Motor neuron (in vitro differentiated cells): ENCODE results near the gene ABCA10. TPM values are rescaled to one million over a fixed set of nuclear protein-coding genes. Genes with fewer than 3 reads are reported as not detected.
"Not testable (repeated sequence)": the region's sequence is repeated elsewhere in the genome, so short reads cannot be mapped to it uniquely, and the experiment has no call there.

Experiments used
- ATAC-seq, 8 experiments: fragments of 200-7000 bp; cut with Tn5 transposase; replicated peaks in 6 of 8; 2 replicates each; pipeline ENCODE4 v1.8.0; 2021; ENCODE audit warnings: mild to moderate bottlenecking in 8 of 8, moderate library complexity in 8 of 8
- H3K27ac ChIP-seq, 2 donors: fragments of 250-450 bp; sonication (Bioruptor Pico); 2 replicates each; pipeline ENCODE4 v1.9.0; 2021; ENCODE audit warnings: antibody characterized with exemption in 2 of 2, mild to moderate bottlenecking in 2 of 2, moderate library complexity in 1 of 2
- H3K4me1 ChIP-seq, 2 donors: fragments of 250-450 bp; sonication (Bioruptor Pico); replicated peaks in 1 of 2; 2 replicates each; pipeline ENCODE4 v1.6.1; 2021; ENCODE audit warnings: antibody characterized with exemption in 2 of 2, mild to moderate bottlenecking in 2 of 2, moderate library complexity in 1 of 2
- H3K4me3 ChIP-seq, 5 donors: fragments of 250-450 bp; sonication (Bioruptor Pico); 2 replicates each; pipeline ENCODE4 v1.9.0; 2021; ENCODE audit warnings: antibody characterized with exemption in 5 of 5, mild to moderate bottlenecking in 5 of 5, moderate library complexity in 4 of 5
- WGBS, 10 experiments: fragments of 450-650 bp; shearing (Covaris generic); methylation state at CpG; one replicate each; pipeline ENCODE4 v1.0.0; 2022; 5-methylcytosine and 5-hydroxymethylcytosine counted together
- in situ Hi-C, 9 experiments: fragments of 400-800 bp; cut with MboI; loops; one replicate each; pipeline ENCODE4 v1.15.0; 2021; ENCODE audit warnings: low sequenced_read_pairs in 9 of 9, low pct_unique_long_range_greater_than_20kb in 2 of 9; ENCODE audit not compliant: unreplicated experiment in 9 of 9
- total RNA-seq, 8 experiments: library from RNA; unstranded; fragments of 300-600 nt; gene quantifications; 2 replicates each; pipeline versions ENCODE4 v1.2.3 to v1.2.4, GENCODE V29; 2022

Gene ABCA10
- total RNA-seq, 8 experiments from 2014 or later, result 0.16 to 10.5 (median 1.2) TPM

GRCh38 chr17:69222707-69223258, 5.8 kb downstream of the ABCA10 start:
- no peak for ATAC-seq
- H3K27ac ChIP-seq, result no peak overlapping the region
- H3K4me1 ChIP-seq, result no peaks in the 10 kb centered on the region
- H3K4me3 ChIP-seq, result no peak overlapping the region
- in situ Hi-C loops, result no loop called here

- ATAC-seq, result no peak
- in situ Hi-C loops, result no loop called here
- H3K27ac ChIP-seq, result no peak overlapping the region
- WGBS, 10 experiments, result 40 to 88% (median 71%) methylated on average over 1 of the region's 1 CpG; no CpG with 5 or more reads in 2 of the 10 experiments
- H3K4me3 ChIP-seq, result no peak overlapping the region
- no peaks in the 10 kb centered on the region for H3K4me1 ChIP-seq
Measured at GRCh38 chr17:69220098-69220497, 8.5 kb downstream of the ABCA10 start.

DNA sequence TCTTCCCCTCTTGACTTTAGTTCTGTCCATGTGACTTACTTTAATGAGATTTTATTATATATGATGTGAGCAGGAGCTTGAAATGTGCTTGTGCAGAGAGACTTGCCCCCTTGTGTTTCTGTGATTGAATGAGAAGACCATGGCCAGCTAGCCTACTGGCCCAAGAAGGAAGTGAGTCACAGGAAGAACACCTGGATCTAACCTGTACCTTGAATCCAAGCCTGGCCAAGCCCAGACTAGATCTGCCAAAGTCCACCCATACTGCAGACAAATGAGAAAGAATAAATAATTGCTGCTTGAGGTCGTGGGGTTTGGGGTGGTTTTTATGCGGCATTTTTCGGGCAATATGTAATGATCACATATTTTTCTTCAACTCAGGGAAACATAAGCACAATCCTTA, 9.6 kb downstream of the ABCA10 start:
- in situ Hi-C loops, result no loop called here
- Histone ChIP-seq H3K4me3 (no peak overlapping the region), H3K4me1 (no peaks in the 10 kb centered on the region), H3K27ac (no peak overlapping the region)
- WGBS, 10 experiments, result 66 to 100% (median 82%) methylated on average over 1 to 3 of the region's 3 CpGs; no CpG with 5 or more reads in 4 of the 10 experiments
- ATAC-seq, result no peak

DNA sequence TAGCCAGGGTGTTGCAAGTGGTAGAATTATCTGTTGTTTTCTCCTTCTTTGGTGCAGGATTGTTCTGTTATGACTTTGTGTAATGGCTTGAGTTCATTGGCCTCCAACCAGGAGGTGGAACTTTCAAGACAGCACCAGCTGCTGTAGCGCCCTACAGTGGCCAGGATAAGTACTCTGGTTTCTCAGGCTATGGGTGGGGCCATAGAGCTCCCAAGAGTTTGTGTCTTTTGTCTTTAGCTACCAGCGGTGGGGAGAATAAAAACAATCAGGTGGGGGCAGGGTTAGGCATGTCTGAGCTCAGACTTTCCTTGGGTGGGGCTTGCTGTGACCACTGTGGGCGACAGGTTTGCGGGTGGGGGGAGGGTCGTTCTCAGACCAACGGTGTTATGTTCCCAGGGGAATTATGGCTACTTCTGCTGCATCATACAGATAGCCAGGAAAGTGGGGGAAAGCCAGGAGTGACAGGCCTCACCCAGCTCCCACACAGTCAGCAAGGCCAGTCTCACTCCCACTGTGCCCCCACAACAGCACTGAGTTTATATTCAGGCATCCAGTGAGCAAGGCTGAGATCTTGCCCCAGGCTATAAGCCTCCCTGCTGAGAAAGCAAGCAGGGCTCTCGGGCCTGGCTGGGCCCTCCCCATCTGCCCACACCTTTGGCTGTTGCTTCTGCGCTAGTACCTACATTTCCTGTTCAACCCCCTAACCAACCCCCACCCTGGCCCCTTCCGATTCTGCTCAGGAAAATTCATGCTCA, 15.4 kb downstream of the ABCA10 start:
- H3K4me1 ChIP-seq, result no peaks in the 10 kb centered on the region
- whole genome bisulfite sequencing, 10 experiments, result 67 to 100% (median 92%) methylated on average over 1 to 3 of the region's 9 CpGs; no CpG with 5 or more reads in 6 of the 10 experiments
- ATAC-seq, result no peak
- no peak overlapping the region for H3K27ac ChIP-seq
- in situ Hi-C loops, result no loop called here
- H3K4me3 ChIP-seq, result no peak overlapping the region

DNA sequence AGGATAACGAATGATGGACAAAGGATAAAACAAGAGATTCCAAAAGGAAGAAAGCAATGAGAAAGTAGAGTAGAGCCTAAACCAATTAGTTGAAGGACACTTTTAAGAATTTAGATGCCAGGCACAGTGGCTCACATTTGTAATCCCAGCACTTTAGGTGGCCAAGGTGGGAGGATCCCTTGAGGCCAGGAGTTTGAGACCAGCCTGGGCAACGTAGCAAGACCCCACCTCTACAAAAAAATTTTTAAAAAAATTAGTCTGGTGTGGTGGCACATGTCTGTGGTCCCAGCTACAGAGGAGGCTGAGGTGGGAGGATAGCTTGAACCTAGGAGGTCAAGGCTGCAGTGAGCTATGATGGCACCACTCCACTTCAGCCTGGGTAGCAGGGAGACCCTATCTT, 20.0 kb downstream of the ABCA10 start:
- Histone ChIP-seq H3K4me3 (no peak overlapping the region), H3K27ac (no peak overlapping the region), H3K4me1 (no peaks in the 10 kb centered on the region)
- in situ Hi-C loops, result no loop called here
- WGBS, 10 experiments, result 60 to 100% (median 89%) methylated on average over 1 to 2 of the region's 2 CpGs; no CpG with 5 or more reads in 1 of the 10 experiments
- ATAC-seq, result no peak

- Histone ChIP-seq H3K4me3 (no peak overlapping the region), H3K27ac (no peak overlapping the region), H3K4me1 (no peaks in the 10 kb centered on the region)
- no peak for ATAC-seq
- in situ Hi-C loops, result no loop called here
- WGBS, 10 experiments, result 69 to 96% (median 83%) methylated on average over 3 to 4 of the region's 4 CpGs; no CpG with 5 or more reads in 1 of the 10 experiments
Measured at GRCh38 chr17:69207151-69207550, 21.5 kb downstream of the ABCA10 start.

GRCh38 chr17:69198238-69198637, 30.4 kb downstream of the ABCA10 start:
- no peak overlapping the region for H3K27ac ChIP-seq
- no peak for ATAC-seq
- 87 to 100% (median 94%) methylated on average over 1 to 6 of the region's 6 CpGs for WGBS, 10 experiments
- H3K4me1 ChIP-seq, result no peaks in the 10 kb centered on the region
- H3K4me3 ChIP-seq, result no peak overlapping the region
- in situ Hi-C loops, result no loop called here

- H3K27ac ChIP-seq, ATAC-seq, in situ Hi-C loops, H3K4me1 ChIP-seq, H3K4me3 ChIP-seq: not testable (repeated sequence)
- no CpG with 5 or more reads among the region's 40 CpGs for WGBS, 10 experiments
Measured at GRCh38 chr17:69196105-69196653, 32.4 kb downstream of the ABCA10 start.

DNA sequence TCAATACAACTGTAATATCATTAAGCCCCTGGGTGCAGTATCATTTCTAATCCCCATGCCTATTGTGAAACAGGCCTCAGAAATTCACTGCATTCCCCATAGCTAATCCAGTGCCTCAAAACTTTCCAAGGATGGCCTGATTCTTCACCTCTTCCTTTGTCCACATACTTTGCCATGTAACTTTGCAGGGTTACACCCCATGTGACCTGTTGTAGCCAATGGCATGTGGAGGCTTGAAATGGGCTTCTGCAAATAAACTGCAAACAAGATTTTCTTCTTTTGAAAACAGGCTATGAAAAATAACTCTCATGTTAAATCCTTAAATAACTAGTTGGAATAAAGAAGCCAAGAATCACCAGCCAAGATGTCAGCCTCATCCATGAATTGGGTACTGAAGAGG, 35.9 kb downstream of the ABCA10 start:
- in situ Hi-C loops, result no loop called here
- no peak overlapping the region for H3K4me3 ChIP-seq
- H3K4me1 ChIP-seq, result no peaks in the 10 kb centered on the region
- ATAC-seq, result no peak
- H3K27ac ChIP-seq, result no peak overlapping the region

DNA sequence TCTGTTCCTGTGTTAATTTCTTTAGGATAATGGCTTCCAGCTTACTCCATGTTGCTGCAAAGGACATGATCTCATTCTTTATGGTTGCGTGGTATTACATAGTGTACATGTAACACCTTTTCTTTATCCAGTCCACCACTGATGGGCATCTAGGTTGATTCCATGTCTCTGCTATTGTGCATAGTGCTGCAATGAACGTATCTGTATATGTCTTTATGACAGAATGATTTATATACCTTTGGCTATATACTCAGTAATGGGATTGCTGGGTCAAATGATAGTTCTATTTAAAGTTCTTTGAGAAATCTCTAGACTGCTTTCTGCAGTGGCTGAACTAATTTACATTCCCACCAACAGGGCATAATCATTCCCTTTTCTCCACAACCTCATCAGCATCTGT, 39.8 kb downstream of the ABCA10 start:
- H3K4me1 ChIP-seq, result peaks cover 0 to 3% of the 10 kb centered on the region in 2 donors
- ATAC-seq, result peak in 1 of 8 experiments; percentile 25
- no peak overlapping the region for H3K4me3 ChIP-seq
- in situ Hi-C loops, result no loop called here
- no peak overlapping the region for H3K27ac ChIP-seq
- WGBS, 10 experiments, result 60 to 100% (median 87%) methylated on average over 1 to 2 of the region's 2 CpGs; no CpG with 5 or more reads in 2 of the 10 experiments

DNA sequence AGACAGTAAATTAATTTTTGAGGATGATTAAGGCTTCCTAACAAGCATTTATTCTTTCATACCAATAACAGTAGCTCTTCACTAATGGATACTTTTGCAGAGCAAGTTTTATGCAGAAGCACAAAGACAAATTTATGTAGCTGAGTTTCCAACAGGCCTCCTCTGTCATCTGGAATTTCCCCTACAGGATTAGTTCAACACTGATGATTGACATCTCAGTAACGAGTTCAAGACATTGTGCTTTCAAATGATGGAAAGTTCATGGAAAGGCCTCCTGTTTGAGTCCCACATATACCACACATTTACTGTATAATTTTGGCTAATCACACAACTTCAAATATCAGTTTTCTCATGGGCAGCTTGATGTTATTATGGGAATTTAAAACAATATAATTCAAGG, 40.6 kb downstream of the ABCA10 start:
- 0 to 100% (median 74%) methylated on average over 1 of the region's 1 CpG; no CpG with 5 or more reads in 4 of the 10 experiments for WGBS, 10 experiments
- H3K4me1 ChIP-seq, result peaks cover 0 to 3% of the 10 kb centered on the region in 2 donors
- no peak overlapping the region for H3K27ac ChIP-seq
- no peak for ATAC-seq
- in situ Hi-C loops, result no loop called here
- no peak overlapping the region for H3K4me3 ChIP-seq

DNA sequence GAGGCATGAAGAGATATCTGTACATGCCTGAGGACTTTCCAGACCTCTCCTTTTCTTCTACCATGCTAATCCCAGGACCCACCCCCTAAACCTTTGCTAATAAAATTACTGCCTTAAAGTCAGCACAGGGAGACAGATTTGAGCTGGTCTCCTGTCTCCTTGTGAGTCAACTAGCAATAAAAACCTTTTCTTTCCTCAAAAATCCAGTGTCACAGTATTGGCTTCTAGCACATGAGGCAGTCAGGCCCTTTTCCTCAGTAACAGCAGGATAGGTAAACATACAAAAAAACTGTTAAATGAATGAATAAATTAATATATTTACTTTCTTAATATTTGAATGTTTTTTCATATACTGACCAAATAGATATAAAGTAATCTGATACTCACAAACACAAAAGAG, 41.3 kb downstream of the ABCA10 start:
- ATAC-seq, result peak in 1 of 8 experiments; percentile 34
- in situ Hi-C loops, result no loop called here

DNA sequence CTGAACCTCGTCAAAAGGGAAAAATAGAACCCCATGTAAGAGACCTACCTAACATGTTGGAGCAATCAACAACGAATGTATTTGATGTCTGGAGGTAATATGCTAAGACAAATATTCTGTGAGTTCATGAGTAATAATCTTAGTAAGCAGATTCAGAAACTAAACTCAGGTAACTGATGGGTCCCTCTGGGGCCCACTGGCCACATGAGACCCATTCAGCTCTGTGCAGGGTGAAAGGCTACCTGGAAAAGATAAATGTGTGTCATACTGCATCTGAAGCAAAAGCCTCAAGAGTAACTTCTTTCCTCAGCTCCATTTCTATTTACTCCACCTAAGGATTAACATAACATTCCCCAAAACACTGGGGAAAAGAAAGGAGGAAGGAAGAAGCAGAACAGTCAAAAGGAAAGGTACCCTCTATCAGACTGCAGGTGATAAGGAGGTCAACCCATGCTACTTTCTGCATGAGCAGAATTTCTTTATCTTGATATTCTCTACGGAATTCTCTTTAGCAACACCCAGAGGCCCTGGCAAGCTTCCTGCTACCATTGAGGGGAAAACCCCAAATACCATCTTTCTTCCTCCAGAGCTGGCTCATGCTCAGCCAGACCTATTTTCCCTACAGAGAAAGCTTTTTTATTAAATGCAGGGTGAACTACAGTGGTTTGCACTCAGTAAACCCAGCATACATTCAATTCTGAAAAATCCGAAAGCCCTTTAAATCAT, 49.2 kb downstream of the ABCA10 start:
- Histone ChIP-seq H3K27ac (no peak overlapping the region), H3K4me3 (no peak overlapping the region), H3K4me1 (no peaks in the 10 kb centered on the region)
- 60 to 97% (median 82%) methylated on average over 1 to 4 of the region's 4 CpGs for WGBS, 10 experiments
- in situ Hi-C loops, result no loop called here
- peak in 1 of 8 experiments; percentile 22 for ATAC-seq

More for the DNA sequence above, 41.3 kb downstream of the ABCA10 start:
- Histone ChIP-seq H3K27ac (no peak overlapping the region), H3K4me1 (peaks cover 0 to 3% of the 10 kb centered on the region in 2 donors), H3K4me3 (no peak overlapping the region)
